ENCODE results near the gene AKAP13. TPM values are rescaled to one million over a fixed set of nuclear protein-coding genes. Genes with fewer than 3 reads are reported as not detected.

The AKAP13 gene, protein sequence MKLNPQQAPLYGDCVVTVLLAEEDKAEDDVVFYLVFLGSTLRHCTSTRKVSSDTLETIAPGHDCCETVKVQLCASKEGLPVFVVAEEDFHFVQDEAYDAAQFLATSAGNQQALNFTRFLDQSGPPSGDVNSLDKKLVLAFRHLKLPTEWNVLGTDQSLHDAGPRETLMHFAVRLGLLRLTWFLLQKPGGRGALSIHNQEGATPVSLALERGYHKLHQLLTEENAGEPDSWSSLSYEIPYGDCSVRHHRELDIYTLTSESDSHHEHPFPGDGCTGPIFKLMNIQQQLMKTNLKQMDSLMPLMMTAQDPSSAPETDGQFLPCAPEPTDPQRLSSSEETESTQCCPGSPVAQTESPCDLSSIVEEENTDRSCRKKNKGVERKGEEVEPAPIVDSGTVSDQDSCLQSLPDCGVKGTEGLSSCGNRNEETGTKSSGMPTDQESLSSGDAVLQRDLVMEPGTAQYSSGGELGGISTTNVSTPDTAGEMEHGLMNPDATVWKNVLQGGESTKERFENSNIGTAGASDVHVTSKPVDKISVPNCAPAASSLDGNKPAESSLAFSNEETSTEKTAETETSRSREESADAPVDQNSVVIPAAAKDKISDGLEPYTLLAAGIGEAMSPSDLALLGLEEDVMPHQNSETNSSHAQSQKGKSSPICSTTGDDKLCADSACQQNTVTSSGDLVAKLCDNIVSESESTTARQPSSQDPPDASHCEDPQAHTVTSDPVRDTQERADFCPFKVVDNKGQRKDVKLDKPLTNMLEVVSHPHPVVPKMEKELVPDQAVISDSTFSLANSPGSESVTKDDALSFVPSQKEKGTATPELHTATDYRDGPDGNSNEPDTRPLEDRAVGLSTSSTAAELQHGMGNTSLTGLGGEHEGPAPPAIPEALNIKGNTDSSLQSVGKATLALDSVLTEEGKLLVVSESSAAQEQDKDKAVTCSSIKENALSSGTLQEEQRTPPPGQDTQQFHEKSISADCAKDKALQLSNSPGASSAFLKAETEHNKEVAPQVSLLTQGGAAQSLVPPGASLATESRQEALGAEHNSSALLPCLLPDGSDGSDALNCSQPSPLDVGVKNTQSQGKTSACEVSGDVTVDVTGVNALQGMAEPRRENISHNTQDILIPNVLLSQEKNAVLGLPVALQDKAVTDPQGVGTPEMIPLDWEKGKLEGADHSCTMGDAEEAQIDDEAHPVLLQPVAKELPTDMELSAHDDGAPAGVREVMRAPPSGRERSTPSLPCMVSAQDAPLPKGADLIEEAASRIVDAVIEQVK (N-terminal part only)
- 99.0 and 123 TPM in 2 replicates for total RNA-seq

DNA sequence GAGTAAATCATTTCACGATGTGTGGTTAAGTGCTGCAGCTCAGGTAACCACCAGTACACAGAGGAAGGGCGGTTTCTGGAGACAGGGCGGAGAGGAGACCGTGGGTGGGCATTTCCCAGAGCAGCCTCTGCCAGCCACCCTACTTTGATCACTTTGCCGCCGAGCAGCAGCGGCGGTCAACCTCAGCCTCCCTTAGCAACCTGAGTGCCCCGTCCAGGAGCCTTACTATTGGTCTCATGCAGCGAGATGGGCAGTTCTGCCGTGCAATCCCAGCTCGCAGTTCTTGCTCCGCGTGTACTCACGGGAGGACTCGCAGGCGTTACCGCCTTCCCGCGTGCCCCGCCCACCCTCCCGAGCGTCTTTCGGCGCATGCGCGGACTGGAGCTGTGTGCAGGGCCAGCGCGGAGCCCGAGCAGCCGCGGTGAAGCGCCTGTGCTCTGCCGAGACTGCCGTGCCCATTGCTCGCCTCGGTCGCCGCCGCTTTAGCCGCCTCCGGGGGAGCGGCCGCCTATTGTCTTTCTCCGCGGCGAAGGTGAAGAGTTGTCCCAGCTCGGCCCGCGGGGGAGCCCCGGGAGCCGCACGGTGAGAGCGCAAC is at the start of gene AKAP13:
Gene AKAP13 (plus strand): TSS at position 387 of the 595 bp plus-strand sequence. CDS start 105,118 bp downstream, outside the sequence.

DNA sequence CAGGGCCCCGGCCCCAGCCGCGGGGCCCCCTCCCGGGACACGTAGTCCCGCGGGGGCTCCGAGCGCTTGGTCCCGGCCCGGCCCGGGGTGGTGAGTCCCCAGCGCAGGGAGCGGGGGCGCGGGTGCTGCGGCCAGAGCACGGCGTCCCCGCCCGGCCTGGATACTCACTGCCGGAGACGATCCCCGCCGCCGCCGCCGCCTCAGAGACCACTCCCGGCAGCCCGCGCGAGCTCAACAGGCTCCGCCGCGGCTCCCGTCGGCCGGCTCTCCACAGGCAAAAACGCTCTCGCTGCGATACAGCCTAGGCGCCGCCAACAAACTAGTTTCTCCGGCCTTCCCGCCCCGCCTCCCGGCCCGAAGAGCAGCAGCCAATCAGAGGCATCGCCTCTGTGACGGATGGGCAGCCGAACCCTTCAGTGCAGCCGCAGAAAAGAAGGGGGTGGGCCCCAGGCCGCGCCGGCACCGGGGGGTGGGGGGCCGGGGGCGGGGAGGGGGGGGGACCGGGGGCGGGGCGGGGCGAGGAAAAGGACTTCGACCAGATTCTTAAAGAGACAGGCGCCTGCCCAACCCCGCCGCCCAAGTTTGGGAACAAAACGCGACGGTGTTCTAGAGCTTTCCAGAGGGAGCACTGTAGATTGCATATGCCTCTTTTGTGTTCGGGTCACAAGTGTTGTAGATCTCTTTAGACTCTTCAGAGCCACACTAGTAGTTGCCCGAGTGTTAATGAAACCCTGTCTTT is 414.4 kb downstream of the AKAP13 start, which contains the start of gene KLHL25:
Gene KLHL25 (minus strand): TSS at position 328 of the 739 bp plus-strand sequence. CDS start 25,115 bp downstream, outside the sequence.

Small RNAs within 50 kb of the gene (small RNA-seq; reads per million reads assigned to genes)
- gene AC021739.1 (not detected), gene MIR1276 (1.0 reads per million, percentile 60 among the genes with 10 or more reads in this experiment), gene RNU6-1280P (not detected), gene RNU7-79P (not detected)
